ENCODE results near the gene SSX2IP.
"Not testable (repeated sequence)": the region's sequence is repeated elsewhere in the genome, so short reads cannot be mapped to it uniquely, and the experiment has no call there.

Gene SSX2IP, protein sequence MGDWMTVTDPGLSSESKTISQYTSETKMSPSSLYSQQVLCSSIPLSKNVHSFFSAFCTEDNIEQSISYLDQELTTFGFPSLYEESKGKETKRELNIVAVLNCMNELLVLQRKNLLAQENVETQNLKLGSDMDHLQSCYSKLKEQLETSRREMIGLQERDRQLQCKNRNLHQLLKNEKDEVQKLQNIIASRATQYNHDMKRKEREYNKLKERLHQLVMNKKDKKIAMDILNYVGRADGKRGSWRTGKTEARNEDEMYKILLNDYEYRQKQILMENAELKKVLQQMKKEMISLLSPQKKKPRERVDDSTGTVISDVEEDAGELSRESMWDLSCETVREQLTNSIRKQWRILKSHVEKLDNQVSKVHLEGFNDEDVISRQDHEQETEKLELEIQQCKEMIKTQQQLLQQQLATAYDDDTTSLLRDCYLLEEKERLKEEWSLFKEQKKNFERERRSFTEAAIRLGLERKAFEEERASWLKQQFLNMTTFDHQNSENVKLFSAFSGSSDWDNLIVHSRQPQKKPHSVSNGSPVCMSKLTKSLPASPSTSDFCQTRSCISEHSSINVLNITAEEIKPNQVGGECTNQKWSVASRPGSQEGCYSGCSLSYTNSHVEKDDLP

DNA sequence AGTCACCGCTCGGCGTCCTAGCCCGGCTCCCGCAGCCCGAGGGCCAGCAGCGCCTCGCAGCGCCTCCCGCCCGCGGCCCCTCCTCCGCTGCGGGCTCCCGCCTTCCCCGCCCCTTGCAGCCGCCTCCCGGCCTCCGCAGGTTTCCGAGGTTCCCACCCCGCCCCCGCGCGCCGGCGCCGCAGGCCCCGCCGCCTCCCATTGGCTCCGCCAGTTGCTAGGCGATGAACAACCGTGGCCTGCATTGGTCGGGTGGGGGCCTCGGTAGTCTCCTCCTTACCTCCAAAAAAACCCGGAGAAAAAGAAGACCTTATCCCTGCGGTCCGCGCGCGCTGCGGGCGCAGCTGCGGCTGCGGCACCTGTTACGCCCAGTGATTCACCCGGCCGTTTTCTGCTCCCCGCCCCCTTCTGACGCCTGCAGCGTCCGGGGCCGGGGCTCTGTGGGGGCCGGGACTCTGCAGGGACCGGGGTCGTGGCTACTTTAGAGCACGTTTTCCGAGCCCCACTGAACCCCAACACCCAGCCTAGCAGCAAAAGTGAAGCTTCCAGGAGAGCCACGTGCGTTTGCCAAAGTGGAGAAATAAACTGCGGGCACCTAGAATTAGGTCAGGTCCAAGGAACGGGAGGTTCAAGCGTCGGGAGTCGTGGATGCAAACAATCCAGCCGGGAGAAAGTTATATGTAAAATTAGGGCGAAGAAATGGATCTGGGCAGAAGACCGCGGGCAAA, at the start of gene SSX2IP:
TSS of gene SSX2IP (minus strand) at position 65 of the 725 bp plus-strand sequence. CDS start 19,242 bp downstream, outside the sequence.
- peak; percentile 99 for DNase-seq (ENCODE audit: low spot score)

DNA sequence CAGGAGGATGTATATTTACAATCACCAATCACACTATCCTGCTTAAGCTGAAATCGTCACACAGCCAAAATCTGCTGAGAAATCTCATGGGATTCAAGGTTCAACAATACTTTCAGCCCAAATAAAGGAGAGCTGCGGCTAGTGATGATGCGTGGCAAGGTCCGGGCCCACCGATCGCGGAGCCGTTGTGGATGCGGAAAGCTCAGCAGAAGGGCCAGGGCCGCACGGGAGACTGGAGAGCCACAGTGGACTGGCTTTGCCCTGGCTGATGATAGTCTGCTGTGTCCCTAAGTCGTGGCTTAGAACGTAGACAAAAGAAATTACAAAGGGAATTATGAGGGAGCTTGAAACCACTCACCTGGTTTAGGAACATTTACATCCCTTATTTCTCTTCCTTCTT, 48.0 kb upstream of the SSX2IP start:
- DNase-seq (ENCODE audit: low spot score): no peak

DNA sequence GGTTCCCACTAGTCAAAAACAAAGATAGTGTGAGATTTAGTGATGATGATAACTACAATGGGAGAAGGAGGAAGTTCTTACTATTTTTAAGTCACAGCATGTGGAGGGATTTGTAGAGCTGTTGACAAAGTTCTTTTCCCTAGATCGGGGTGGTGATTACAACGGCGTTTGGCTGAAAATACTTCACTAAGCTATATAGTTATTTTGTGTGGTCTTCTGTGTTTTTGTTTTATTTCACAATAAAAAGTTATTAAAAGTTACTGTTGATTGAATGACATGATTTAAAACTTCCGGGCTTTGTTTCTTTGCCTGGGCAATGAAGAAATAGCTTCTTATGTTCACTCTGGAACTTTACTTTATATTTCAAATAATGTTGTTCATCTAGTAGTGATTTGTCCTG, 47.3 kb upstream of the SSX2IP start:
- DNase-seq (ENCODE audit: low spot score): no peak

DNA sequence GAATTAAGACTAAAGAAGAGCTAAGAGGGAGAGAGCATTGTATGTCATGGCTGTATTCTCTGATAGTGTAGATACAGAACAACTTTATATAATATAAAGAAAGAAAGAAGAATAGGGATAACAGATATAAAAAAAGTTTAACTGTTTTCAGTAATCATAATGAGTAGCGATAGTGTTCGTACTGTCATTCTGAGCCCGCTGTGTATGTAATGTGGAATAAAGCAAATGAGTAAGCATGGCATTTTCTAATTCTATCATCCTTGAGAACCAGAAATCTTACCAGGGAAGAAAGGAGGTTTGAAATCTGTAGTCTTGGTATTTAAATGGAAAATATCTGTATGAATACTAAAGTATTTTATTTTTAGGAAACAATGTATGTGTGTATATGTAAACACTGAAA, 46.7 kb upstream of the SSX2IP start:
- DNase-seq (ENCODE audit: low spot score): no peak

DNA sequence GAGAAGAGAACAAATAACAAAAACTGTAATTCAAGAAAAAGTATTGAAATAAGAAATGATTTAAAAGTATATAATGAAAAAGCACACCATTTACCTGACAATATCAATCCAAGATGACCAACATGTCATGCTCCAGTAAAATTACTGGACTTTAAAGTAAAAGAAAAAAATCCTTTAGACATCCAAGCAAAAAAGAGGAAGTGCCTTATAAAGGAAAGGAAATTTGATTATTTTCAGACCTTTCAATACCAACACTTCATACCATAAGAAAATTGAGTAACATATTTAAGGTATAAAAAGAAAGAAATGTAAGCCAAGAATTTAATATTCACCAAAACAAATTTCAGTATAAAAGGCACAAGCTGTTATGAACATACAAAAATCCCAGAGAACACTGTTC, 46.2 kb upstream of the SSX2IP start:
- DNase-seq (ENCODE audit: low spot score): no peak

DNA sequence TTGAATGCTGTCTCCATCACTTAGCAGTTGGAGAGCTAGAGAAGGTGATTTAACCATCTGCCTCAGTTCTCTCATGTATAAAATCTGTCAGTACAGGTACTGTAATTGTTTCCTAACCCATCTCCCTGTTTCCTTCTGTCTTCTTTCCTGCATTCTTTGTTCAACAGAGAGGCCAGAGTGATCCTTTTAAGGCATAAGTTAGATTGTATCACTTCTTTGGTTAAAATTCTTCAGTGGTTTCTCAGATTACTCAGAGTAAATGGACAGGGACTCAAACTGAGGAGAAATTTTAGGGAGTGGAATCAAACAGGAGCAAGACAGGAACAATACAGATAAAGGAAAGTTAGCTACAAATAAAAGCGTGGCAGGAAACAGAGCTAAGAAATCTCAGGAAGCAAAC, 45.2 kb upstream of the SSX2IP start:
- no peak for DNase-seq (ENCODE audit: low spot score)

DNA sequence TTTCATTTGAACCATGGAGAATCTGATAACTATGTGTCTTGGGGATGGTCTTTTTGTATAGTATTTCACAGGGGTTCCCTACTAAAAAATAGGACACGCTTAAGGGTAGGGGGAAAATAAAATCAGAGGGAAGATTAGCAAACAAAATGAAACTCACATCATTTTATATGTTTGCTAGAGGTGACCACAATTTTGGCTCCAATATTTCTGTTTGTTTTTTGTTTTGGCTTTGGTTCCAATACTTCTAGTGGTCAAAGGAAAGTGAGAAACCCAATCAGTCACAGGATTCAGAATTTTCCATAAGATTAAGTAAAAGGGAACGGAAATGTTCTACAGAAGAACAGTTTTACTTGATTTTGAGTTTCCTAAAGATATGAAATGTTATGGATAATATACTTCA, 42.3 kb upstream of the SSX2IP start:
- DNase-seq (ENCODE audit: low spot score): no peak

DNA sequence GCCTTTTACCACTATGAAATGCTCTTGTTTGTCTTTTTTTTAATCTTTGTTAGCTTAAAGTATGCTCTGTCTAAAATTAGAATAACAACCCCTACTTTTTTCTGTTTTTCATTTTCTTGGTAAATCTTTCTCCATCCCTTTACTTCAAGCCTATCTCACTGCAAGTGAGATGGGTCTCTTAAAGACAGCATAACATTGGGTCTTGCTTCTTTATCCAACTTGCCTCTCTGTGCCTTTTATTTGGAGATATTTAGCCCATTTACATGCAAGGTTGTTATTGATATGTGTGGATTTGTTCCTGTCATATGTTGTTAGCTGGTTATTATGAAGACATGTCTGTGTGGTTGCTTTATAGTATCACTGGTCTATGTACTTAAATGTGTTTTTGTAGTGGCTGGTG, 41.3 kb upstream of the SSX2IP start:
- no peak for DNase-seq (ENCODE audit: low spot score)

DNA sequence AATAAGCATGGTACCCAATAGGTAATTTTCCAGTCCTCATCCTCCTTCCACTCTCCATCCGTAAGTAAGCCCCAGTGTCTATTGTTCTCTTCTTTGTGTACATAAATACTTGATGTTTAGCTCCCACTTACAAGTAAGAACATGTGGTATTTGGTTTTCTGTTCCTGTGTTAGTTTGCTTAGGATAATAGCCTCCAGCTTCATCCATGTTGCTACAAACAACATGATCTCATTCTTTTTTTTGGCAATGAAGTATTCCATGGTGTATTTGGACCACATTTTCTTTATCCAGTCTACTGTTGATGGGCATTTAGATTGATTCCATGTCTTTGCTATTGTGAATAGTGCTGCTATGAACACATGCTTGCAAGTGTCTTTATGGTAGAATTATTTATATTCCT, 37.5 kb upstream of the SSX2IP start:
- not testable (repeated sequence) for DNase-seq (ENCODE audit: low spot score)

DNA sequence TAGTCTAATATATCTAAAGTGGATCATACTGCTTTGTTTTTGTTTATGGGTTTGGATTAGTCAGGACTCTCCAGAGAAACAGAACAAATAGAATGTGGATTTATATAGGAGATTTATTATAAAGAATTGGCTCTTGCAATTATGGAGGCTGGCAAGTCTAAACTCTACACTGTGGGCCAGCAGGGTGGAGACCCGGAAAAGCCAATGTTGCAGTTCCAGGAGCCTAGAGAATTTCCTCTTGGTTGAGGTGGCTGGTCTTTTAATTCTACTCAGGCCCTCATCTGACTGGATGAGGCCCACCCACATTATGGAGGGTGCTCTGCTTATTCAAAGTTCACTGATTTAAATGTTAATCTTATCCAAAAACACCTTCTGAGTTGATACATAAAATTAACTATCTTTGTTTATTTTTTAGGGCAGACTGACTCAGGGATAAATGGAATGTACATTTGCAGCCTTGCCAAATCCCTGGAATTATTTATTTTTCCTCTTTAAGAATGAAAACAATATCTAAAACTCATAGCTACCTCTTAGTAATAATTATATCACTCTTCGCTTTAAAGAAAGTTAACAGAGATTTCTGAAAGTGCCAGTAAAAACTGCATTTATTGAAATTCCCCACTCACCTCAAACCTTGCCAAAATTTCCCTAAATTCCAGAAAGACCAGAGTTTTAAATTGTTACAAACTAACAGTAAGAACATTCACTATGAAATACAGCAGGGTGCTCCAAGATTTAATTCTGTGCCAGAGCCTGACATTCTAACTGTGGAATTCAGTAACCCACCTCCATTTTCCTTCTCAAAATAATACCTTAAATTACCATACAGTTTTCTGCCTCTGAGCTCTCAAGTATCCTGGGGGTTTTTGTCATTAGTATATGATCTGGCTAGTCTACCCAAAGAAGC, 36.6 kb upstream of the SSX2IP start:
- no peak for DNase-seq (ENCODE audit: low spot score)

DNA sequence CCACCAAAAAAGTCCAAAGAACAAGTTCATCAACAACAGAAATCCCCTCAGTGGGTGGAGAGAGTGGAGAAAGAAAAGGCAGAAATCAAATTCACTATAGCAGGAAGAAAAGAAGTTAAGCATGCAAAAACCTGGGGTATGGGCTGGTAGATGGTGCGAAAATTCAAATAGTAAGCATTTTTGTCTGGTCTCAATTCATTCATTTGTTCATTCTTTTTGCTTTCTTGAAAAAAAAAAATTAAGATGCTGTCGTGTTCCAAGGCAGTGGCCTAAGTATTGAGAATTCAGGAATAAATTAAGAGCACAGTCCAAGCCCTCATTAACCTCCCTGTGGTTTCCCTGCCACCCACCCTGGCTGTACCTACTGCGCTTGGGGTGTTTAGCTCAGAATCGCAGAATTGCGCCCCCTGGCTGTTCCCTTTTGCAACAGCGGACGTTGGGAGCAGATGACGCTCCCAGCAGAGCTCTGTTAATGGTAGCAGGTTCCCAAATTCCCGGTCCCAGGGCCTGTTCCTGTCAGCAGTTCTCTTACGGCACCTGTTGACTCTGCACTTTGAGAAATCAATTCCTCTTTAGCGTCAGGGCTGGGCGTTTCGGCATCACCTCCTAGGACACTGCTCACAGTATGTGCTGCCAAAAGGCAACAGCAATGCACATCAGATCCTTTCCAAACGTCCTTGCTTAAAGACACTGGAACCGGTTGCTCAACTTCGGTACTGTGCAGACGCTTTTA, 34.0 kb upstream of the SSX2IP start:
- peak; percentile 44 for DNase-seq (ENCODE audit: low spot score)

DNA sequence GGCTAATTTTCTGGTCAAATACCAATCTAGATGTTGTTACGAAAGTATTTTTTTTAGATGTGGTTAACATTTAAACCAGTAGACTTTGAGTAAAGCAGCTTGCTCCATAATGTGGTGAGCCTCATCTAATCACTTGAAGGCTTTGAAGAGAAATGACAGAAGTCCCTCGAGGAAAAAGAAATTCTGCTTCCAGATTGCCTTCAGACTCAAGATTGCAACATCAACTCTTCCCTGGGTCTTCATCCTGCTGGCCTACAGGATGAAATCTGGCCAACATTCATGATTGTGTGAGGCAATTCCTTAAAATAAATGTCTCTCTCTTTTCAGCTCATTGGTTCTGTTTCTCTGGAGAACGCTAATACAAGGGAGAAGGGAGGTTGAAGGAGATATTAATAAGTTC, 32.5 kb upstream of the SSX2IP start:
- DNase-seq (ENCODE audit: low spot score): no peak

DNA sequence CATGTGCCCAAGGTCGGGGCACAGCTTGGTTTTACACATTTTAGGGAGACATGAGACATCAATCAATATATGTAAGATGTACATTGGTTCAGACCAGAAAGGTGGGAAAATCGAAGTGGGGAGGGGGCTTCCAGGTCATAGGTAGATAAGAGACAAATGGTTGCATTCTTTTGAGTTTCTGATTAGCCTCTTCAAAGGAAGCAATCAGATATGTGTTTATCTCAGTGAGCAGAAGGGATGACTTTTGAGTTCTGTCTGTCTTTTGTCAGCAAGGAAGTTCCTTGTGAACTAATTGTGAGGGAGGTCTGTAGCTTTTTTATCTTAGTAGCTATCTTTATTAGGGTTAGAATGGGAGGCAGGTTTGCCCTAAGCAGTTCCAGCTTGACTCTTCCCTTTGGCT, 31.6 kb upstream of the SSX2IP start:
- not testable (repeated sequence) for DNase-seq (ENCODE audit: low spot score)

DNA sequence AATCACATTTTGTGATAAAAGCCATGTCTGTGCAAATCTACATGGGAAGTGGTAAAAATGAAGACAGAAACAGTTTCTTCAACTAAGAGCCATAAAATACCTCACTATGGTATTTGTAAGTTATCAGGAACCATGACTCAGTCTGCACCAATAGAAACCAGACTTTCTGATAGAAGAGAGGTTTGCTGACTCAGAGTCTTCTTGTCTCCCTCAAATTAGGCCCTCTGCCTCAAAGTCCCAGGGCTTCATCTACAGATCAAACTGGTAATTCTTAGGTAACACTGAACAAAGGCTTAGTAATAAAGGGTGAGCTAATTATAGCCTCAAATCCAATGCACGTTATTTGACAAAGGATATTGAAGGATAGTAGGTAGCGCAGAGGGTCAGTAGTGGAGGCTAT, 30.9 kb upstream of the SSX2IP start:
- DNase-seq (ENCODE audit: low spot score): no peak

DNA sequence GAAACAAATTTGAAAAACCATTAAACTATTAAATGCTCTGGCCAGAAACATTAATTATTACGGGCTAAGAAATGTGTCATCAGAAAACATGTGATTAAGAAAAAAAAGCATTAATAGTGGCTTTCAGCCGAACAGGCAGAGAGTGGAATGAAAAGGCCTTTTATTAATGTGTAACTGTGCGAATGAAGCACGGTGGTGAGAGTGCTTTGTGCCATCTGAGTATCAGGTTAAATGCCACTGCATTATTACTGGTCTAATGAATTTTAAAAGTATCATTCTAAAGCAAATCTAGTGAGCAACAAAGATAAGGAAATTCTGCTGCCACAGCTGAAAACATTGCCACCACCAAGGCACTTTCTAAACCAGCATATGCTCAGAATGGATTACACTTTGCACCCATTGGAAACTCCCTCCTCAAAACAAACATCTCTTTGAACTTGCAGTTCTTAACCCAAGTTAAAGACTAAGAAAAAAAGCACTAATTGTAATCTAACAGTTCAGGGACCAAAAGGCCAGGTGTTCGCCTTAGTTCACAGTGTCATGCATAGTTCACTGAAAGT, 30.0 kb upstream of the SSX2IP start:
- no peak for DNase-seq (ENCODE audit: low spot score)

DNA sequence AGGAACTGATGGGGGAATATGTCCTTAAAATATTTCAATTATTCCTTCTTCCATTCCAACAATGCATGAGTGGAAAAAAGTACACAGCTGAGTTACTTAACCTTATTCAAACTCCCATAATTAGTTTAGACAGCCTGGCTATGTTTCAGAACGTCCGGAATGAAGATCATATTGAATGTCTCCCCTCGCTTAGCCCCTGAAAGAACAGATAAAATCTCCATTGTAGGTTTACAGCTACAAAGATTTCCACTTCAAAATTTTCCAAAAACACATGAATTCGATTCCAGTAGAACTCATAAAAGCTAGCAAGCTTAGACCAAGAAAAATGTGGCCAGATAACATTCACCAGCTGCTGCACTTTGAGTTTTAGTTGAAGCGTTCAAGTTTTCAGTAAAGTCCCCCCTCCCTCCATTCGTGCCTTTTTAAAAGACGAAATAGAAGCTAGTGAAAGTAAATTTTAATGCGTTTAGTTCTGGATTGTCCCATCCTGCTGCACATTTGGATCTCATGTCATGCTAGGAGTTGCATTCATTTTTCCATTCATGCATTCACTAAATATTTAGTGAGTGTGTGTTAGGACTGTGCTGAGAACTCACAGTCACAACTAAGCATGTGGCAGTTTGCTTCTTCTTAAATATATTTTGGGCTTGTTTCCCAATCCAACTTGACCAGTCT, 29.4 kb upstream of the SSX2IP start:
- DNase-seq (ENCODE audit: low spot score): no peak

DNA sequence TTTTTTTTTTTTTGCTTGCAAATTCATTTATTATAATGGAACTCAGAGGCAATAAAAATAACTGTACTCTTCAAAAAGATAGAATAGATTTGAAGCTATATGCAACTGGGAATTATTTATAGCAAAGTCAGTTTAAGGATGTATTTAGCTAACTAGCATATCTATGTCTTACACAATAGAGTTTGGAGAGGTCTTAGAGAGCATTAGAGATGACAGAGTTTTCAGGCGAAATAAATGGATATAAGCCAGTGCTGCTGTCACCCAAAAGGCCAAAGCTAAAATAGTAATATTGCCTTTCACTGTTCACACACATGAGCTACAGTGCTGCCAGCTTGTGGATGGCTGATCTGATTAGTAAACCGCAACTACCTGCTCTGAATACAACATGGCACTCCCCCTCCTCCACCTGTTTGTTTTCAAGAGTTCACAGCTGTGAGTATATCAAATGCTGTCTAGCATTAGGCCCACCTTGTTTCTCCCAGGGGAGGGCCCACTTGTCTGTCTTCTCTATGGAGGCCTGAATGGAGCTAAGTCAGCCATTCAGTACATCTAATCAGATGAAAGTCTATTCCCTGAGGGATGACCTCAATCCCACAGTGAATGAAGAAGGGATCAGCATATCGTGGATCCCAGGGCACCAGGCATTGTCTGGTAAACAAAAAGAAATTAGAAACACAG, 25.2 kb upstream of the SSX2IP start:
- DNase-seq (ENCODE audit: low spot score): no peak

DNA sequence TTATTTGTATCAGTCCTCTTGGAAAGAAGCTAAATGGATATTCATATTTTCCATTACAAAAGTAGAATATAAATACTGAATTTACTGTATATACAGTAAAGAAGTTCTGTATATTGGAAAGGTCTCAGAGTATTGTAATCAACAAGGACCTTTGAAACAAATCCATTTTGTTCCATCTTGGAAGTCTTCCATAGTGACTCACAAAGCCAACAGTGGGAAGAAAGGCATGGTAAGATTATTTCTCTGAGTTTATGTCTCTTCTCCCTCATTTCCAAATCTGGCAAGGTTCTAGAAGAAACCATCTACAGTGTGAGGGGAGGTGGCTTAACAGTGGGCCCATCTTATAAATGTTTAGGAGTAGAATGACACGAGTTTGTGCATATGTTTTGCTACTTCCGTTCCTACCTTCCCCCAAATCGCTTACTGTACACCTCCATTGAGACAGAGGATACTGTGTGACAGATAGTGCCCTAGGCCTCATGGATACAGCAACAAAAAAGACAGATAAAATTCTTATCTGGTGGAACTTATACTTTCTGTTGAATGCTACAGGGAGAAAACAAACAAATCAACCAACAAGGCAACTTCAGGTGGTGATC, 22.1 kb upstream of the SSX2IP start:
- DNase-seq (ENCODE audit: low spot score): no peak

DNA sequence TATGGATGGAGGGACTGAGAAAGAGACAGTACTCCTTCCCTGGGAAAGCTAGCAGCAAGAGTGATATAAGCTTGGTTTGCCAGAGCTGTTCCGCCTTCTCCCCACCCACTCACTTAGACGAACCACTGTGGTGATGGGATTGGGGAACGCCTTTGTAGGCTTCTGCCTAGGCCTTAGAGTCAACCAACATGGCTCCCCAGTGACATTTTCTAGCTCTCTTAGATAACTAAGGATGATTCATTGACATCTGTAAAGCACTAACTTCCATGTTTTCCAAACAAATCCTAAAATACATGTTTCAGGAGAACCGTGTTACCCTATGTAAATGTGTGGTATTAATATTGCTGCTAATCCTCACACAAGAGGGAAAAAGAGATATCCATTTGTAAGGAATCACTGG, 21.6 kb upstream of the SSX2IP start:
- DNase-seq (ENCODE audit: low spot score): no peak
